ENCODE results near the gene CTNNA3.

The CTNNA3 gene

DNA sequence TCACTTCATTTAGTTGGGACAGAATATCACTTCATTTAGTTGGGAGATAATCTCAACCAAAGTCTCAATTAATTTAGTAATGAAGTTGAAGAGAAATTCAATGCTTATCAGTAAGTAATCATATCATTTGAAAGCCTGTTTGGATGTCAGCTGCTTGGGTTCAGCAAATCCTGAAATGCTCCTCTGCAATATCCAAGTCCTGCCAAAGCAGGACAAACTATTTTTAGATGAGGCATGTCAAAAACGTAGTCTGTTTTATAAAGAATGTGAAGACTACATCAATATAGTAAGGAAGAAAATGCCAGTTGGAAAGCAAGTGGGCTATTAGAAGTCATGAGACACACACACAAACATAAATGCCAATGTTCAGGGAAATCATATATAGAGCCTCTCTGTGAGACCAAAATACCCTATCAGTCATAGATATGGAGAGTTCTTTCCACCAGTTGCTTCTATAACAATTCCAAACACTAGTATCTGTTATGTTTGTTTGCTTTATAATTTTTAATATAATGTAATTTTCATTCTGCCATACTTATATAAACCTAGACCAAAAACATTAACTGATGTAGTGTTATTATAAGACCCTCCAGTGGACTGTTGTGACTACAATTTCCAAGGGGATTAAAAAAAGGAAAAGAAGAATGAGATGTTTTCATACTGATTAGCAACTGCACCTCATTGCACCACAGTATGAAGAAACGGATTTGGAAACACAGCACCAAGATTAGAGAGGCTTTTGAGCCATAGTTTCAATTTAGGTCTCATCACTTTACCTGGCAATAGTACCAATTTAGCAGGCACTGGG is 609.5 kb downstream of the CTNNA3 start:
- Histone ChIP-seq H3K27me3 (ENCODE audit: insufficient read depth, low read length) (no peaks in the 10 kb centered on the region), H3K36me3 (ENCODE audit: insufficient read depth, low read depth, low read length) (no peaks in the 10 kb centered on the region), H3K9me3 (ENCODE audit: insufficient read depth, low read depth, low read length) (no peaks in the 10 kb centered on the region), H3K9ac (ENCODE audit: low read depth, low read length) (no peak overlapping the region), H3K4me3 (ENCODE audit: low read length) (no peak overlapping the region), H3K27ac (ENCODE audit: low read length) (no peak overlapping the region), H3K4me1 (ENCODE audit: insufficient read depth, low read length) (no peaks in the 10 kb centered on the region)

DNA sequence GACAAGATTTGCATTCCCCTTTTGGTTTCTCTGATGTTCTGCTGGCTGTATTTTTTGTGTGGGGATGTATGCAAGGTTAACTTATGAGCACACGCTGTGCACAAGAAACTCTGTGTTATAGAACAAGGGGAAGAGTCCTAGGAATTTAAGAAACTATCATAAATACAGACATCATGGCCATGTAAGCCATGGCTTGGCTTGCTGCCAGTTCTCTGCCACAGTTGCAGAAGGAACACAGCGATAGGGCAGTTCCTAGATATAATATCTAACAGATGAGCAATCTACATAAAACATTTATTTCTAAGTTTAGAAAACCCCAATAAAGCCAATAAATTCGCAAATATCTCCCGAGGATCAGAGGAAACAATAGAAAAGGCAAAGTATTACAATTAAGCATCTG is 616.9 kb downstream of the CTNNA3 start:
- no peak overlapping the region for H3K27ac ChIP-seq (ENCODE audit: low read length)
- H3K4me1 ChIP-seq (ENCODE audit: insufficient read depth, low read length) = no peaks in the 10 kb centered on the region
- no peak overlapping the region for H3K4me3 ChIP-seq (ENCODE audit: low read length)
- H3K27me3 ChIP-seq (ENCODE audit: insufficient read depth, low read length) = no peaks in the 10 kb centered on the region
- no peaks in the 10 kb centered on the region for H3K9me3 ChIP-seq (ENCODE audit: insufficient read depth, low read depth, low read length)
- no peak overlapping the region for H3K9ac ChIP-seq (ENCODE audit: low read depth, low read length)
- H3K36me3 ChIP-seq (ENCODE audit: insufficient read depth, low read depth, low read length) = no peaks in the 10 kb centered on the region

DNA sequence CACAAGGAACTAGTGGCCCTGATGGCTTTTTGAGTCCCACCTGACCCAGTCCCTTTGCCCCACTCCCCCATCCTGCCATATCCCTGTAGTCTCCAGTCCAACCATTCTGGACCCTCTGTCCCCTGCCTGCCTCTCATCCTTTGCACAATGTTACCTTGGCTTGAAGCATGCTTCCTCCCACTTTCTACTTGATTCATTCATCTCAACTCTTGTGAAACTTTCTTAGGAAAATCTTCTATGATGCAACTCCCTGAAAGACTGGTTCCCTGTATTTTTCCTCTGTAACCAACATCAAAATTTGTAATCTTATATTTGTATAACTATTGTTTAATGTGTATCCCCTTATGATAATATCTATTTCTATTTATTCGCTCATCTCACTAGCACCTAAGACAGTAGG is 618.6 kb downstream of the CTNNA3 start:
- H3K27ac ChIP-seq (ENCODE audit: low read length) = no peak overlapping the region
- no peak overlapping the region for H3K4me3 ChIP-seq (ENCODE audit: low read length)
- H3K36me3 ChIP-seq (ENCODE audit: insufficient read depth, low read depth, low read length) = no peaks in the 10 kb centered on the region
- no peaks in the 10 kb centered on the region for H3K4me1 ChIP-seq (ENCODE audit: insufficient read depth, low read length)
- no peaks in the 10 kb centered on the region for H3K9me3 ChIP-seq (ENCODE audit: insufficient read depth, low read depth, low read length)
- H3K9ac ChIP-seq (ENCODE audit: low read depth, low read length) = no peak overlapping the region
- H3K27me3 ChIP-seq (ENCODE audit: insufficient read depth, low read length) = no peaks in the 10 kb centered on the region

DNA sequence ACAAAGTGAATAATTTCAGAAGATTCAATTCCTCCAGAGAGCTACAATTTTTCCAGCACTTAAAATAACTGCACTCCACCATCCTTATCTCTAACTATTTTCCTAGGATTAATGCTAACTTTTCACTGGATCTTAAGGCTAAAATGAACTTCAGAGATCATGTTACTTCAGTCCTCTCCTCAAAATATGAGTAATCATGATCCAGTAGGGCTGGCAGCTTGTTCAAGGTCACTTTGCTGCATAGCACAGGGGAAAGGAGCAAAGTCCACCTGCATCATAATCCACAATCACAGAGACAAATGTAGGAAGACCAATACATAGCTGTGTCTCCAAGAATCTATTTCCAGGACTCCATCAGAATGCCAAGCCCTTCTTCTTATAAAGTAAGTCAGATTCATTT is 619.9 kb downstream of the CTNNA3 start:
- Histone ChIP-seq H3K9ac (ENCODE audit: low read depth, low read length) (no peak overlapping the region), H3K36me3 (ENCODE audit: insufficient read depth, low read depth, low read length) (no peaks in the 10 kb centered on the region), H3K27ac (ENCODE audit: low read length) (no peak overlapping the region), H3K9me3 (ENCODE audit: insufficient read depth, low read depth, low read length) (no peaks in the 10 kb centered on the region), H3K4me1 (ENCODE audit: insufficient read depth, low read length) (no peaks in the 10 kb centered on the region), H3K27me3 (ENCODE audit: insufficient read depth, low read length) (no peaks in the 10 kb centered on the region), H3K4me3 (ENCODE audit: low read length) (no peak overlapping the region)

DNA sequence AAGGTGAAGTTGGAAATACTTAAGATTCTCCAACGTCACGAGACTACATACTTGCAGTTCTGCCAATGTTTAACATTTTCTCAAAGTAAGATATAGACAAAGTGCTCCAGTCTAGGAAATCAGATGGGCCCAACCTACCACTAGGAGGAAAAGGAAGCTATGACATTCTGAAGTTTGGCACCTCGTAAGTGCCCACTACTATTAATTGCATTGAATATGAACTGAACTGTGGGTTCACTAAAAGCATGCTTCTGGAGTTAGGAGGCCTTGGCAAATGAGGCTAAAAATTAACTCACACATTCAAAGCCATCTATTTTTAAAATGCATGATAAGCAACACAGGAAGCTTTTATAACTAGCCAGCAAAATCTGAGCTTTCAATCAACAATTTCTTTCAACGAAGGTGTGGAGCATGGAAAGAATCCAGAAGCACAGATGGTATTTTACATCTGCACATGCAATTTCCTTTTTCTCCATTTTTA is 620.5 kb downstream of the CTNNA3 start:
- Histone ChIP-seq H3K36me3 (ENCODE audit: insufficient read depth, low read depth, low read length) (no peaks in the 10 kb centered on the region), H3K9me3 (ENCODE audit: insufficient read depth, low read depth, low read length) (no peaks in the 10 kb centered on the region), H3K27me3 (ENCODE audit: insufficient read depth, low read length) (no peaks in the 10 kb centered on the region), H3K9ac (ENCODE audit: low read depth, low read length) (no peak overlapping the region), H3K4me1 (ENCODE audit: insufficient read depth, low read length) (no peaks in the 10 kb centered on the region), H3K27ac (ENCODE audit: low read length) (no peak overlapping the region), H3K4me3 (ENCODE audit: low read length) (no peak overlapping the region)

DNA sequence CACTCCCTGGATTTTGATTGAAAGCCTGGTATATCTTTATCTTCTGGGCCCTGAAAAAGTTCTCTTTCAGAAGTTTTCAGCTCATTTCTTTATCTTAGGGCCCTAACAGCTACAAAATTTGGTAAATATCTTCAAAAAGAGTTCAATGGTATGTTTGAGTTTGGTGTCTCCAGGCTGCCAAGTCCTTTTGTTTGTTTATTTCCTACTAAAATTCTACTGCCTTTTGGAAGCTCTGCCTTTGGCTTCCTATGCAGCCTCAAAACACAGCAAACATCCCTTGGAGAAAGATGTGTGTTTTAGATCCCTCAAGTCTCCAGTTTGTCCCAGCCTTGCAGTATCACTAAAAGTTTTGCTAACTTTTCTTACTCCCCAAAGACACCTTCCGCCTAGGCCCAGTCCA is 623.3 kb downstream of the CTNNA3 start:
- H3K4me3 ChIP-seq (ENCODE audit: low read length) = no peak overlapping the region
- no peak overlapping the region for H3K9ac ChIP-seq (ENCODE audit: low read depth, low read length)
- no peaks in the 10 kb centered on the region for H3K9me3 ChIP-seq (ENCODE audit: insufficient read depth, low read depth, low read length)
- no peaks in the 10 kb centered on the region for H3K36me3 ChIP-seq (ENCODE audit: insufficient read depth, low read depth, low read length)
- H3K27ac ChIP-seq (ENCODE audit: low read length) = no peak overlapping the region
- H3K4me1 ChIP-seq (ENCODE audit: insufficient read depth, low read length) = no peaks in the 10 kb centered on the region
- no peaks in the 10 kb centered on the region for H3K27me3 ChIP-seq (ENCODE audit: insufficient read depth, low read length)

DNA sequence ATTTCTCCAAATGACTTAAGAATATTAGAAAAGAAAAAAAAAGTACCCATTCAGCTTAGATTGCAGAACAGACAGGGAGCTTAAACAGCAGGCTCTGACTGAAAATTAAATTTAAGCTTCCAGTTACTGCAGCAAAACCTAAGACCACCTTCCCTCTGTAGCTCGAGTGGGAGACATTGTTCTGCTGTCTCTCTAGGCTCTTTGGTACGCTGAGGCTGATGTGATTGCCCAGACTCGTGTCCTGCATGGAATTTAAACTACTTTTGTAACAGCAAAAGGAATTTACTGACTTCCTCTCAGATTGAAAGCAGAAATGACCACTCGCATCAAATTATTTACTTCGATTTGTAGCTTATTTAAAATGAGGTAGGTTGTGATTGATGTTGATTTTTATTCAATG is 645.6 kb downstream of the CTNNA3 start:
- H3K36me3 ChIP-seq (ENCODE audit: insufficient read depth, low read depth, low read length) = no peaks in the 10 kb centered on the region
- H3K4me3 ChIP-seq (ENCODE audit: low read length) = no peak overlapping the region
- H3K27me3 ChIP-seq (ENCODE audit: insufficient read depth, low read length) = no peaks in the 10 kb centered on the region
- no peak overlapping the region for H3K9ac ChIP-seq (ENCODE audit: low read depth, low read length)
- H3K9me3 ChIP-seq (ENCODE audit: insufficient read depth, low read depth, low read length) = no peaks in the 10 kb centered on the region
- no peak overlapping the region for H3K27ac ChIP-seq (ENCODE audit: low read length)
- 0 out of 2 replicates have a peak, but pooled peaks cover 6% of the 10 kb centered on the region for H3K4me1 ChIP-seq (ENCODE audit: insufficient read depth, low read length)

DNA sequence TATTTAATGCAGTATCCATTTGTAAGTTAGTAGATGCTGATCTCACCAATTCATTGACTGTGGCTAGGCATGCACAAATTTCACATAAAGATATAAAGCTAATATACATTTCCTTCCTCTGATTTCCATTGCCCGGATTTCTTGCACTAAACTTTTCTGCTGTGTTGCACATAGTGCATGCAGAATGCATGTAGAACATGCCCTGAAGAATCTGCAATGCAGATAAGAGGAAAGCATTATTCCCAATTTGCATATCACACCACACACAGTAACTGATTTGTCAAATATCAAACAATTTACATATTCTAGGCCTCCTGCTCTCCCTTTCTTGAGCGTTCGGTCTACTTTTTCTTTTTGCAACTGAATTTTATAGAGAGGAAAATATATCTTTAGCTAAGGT is 646.0 kb downstream of the CTNNA3 start:
- no peaks in the 10 kb centered on the region for H3K27me3 ChIP-seq (ENCODE audit: insufficient read depth, low read length)
- no peak overlapping the region for H3K9ac ChIP-seq (ENCODE audit: low read depth, low read length)
- H3K4me1 ChIP-seq (ENCODE audit: insufficient read depth, low read length) = 0 out of 2 replicates have a peak, but pooled peaks cover 6% of the 10 kb centered on the region
- H3K27ac ChIP-seq (ENCODE audit: low read length) = no peak overlapping the region
- H3K4me3 ChIP-seq (ENCODE audit: low read length) = no peak overlapping the region
- H3K36me3 ChIP-seq (ENCODE audit: insufficient read depth, low read depth, low read length) = no peaks in the 10 kb centered on the region
- no peaks in the 10 kb centered on the region for H3K9me3 ChIP-seq (ENCODE audit: insufficient read depth, low read depth, low read length)

DNA sequence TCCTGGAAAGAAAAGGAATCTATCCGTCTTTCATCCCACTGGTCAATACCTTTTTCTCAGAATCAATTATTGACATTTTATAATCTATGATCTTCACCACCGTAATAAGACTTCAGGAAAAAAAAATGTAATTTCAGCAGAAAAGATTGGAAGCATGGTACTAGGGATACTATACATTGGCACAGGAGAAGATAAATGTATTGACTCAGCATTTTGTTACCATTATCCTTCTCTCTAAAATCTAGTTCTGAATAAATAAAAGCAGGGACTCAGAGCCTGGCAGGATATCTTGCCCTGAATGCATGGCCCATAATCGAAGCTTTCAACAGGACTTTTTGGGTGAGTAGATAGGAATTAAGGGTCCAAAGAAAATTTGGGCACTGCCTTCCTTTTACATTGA is 649.5 kb downstream of the CTNNA3 start:
- no peak overlapping the region for H3K9ac ChIP-seq (ENCODE audit: low read depth, low read length)
- no peaks in the 10 kb centered on the region for H3K27me3 ChIP-seq (ENCODE audit: insufficient read depth, low read length)
- H3K27ac ChIP-seq (ENCODE audit: low read length) = no peak overlapping the region
- no peaks in the 10 kb centered on the region for H3K9me3 ChIP-seq (ENCODE audit: insufficient read depth, low read depth, low read length)
- H3K4me1 ChIP-seq (ENCODE audit: insufficient read depth, low read length) = no peaks in the 10 kb centered on the region
- no peaks in the 10 kb centered on the region for H3K36me3 ChIP-seq (ENCODE audit: insufficient read depth, low read depth, low read length)
- H3K4me3 ChIP-seq (ENCODE audit: low read length) = no peak overlapping the region

DNA sequence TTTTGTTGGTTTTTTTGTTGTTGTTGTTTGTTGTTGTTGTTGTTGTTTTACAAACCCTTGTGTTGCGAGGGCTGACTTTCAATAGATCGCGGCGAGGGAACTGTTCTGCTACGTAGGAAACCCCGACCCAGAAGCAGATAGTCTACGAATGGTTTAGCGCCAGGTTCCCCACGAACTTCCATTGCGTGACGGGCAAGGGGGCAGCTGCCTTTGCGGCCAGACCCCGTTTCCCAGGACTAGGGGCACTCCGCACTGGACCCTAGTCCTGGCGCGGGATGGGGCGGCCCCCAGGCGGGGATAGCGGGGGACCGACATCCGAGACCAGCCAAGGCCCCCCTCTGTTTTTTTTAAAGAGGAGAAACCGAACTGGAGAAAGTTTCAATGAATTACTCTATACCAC is 650.6 kb downstream of the CTNNA3 start:
- Histone ChIP-seq H3K9me3 (ENCODE audit: insufficient read depth, low read depth, low read length) (no peaks in the 10 kb centered on the region), H3K36me3 (ENCODE audit: insufficient read depth, low read depth, low read length) (no peaks in the 10 kb centered on the region), H3K27ac (ENCODE audit: low read length) (no peak overlapping the region), H3K4me1 (ENCODE audit: insufficient read depth, low read length) (no peaks in the 10 kb centered on the region), H3K27me3 (ENCODE audit: insufficient read depth, low read length) (no peaks in the 10 kb centered on the region), H3K4me3 (ENCODE audit: low read length) (no peak overlapping the region), H3K9ac (ENCODE audit: low read depth, low read length) (no peak overlapping the region)

DNA sequence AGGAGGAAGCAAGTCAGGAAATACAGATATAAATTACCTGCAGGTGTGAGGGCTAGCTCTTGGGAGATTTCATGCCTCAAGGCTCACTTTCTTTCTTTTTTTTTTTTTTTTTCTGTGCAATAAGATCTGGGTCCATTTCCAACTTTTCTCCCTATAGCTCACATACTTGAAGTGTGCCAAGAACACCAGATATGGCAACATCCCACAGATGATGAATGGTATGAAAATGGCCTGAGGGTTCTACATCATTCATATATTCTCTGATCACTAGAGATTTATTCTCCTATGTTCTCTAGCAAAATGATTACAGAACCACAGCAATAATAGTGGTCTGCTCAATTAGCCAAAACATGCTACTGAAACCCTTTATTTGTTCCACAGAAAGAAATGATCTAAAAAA is 653.0 kb downstream of the CTNNA3 start:
- Histone ChIP-seq H3K27ac (ENCODE audit: low read length) (no peak overlapping the region), H3K4me1 (ENCODE audit: insufficient read depth, low read length) (no peaks in the 10 kb centered on the region), H3K27me3 (ENCODE audit: insufficient read depth, low read length) (no peaks in the 10 kb centered on the region), H3K9me3 (ENCODE audit: insufficient read depth, low read depth, low read length) (no peaks in the 10 kb centered on the region), H3K36me3 (ENCODE audit: insufficient read depth, low read depth, low read length) (no peaks in the 10 kb centered on the region), H3K9ac (ENCODE audit: low read depth, low read length) (no peak overlapping the region), H3K4me3 (ENCODE audit: low read length) (no peak overlapping the region)

DNA sequence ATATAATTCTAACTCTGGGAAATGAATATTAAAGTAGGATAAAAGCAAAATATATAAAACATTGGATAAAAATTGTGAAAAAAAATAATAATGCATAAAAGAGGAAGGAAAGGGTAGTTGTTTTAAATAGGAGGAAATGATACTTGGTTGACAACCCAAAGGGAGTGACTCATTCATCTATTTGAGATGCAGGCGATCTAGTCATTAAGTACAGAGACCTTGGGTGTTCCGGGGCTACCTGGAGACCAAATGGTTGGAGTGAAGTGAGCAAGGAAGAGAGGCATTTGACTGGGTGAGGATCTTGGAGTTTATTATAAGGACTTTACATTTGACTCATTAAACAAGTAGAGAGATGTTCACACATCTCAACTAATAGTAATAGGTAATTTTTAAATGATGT is 659.2 kb downstream of the CTNNA3 start:
- no peak overlapping the region for H3K27ac ChIP-seq (ENCODE audit: low read length)
- no peaks in the 10 kb centered on the region for H3K27me3 ChIP-seq (ENCODE audit: insufficient read depth, low read length)
- no peak overlapping the region for H3K4me3 ChIP-seq (ENCODE audit: low read length)
- no peaks in the 10 kb centered on the region for H3K36me3 ChIP-seq (ENCODE audit: insufficient read depth, low read depth, low read length)
- no peaks in the 10 kb centered on the region for H3K9me3 ChIP-seq (ENCODE audit: insufficient read depth, low read depth, low read length)
- no peaks in the 10 kb centered on the region for H3K4me1 ChIP-seq (ENCODE audit: insufficient read depth, low read length)
- no peak overlapping the region for H3K9ac ChIP-seq (ENCODE audit: low read depth, low read length)
